Measurements from ENCODE around the gene TANC2.

- TF ChIP-seq CTCF (IDR thresholded peaks at IDR 0.05 in 8 of 11, conservative IDR thresholded peaks at IDR 0.05 in 3 of 11) (no peak), POLR2A (IDR thresholded peaks at IDR 0.05) (no peak), POLR2AphosphoS5 (IDR thresholded peaks at IDR 0.05) (no peak)
These were observed 36.7 kb upstream of the TANC2 start for GRCh38 chr17:62929320-62929719.

All from spleen (tissue), 7 donors.